Stimulated activated CD8-positive, alpha-beta memory T cell treated with anti-CD3 and anti-CD28 coated beads, Interleukin-12 subunit alpha, Interleukin-12 subunit beta, amount 100 ng/mL, for 4 hours (primary cell): ENCODE results near the gene TUBA4B.
A peak's percentile ranks its signal among the peaks of the same experiment; 100 is the strongest.
"Not testable (repeated sequence)": the region's sequence is repeated elsewhere in the genome, so short reads cannot be mapped to it uniquely, and the experiment has no call there.

ENCODE experiments used
- DNase-seq: peaks from one replicate; pipeline ENCODE4 v3.0.0-alpha.2; 2020; ENCODE audit warnings: low read depth

Gene TUBA4B

GRCh38 chr2:219277703-219278654 lies 24.9 kb downstream of the TUBA4B start:
- peak; percentile 51 for DNase-seq

DNA sequence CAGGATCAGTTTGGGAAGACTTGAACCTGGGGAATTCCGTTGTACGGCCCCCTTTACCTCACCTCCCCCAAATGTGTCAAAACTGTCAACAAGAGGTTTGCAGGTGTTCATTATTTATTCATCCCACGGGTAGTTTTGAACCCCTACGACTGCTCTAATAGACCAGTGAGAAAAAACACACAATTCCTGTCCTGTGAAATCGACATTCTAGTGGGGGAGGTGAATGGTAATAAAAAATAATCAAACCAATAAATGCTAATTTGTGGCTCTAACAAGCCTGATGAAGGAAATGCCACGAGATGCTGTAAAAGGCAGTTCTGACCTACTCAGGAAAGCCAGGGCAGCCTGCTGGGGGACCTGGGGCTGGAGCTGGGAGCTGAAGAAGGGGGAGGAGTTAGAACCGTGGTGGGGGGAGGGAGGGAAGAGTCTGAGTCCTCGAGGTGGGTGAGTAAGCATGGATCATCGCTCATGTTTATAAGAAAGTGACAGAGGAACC lies 25.7 kb downstream of the TUBA4B start:
- DNase-seq, result no peak

GRCh38 chr2:219279151-219279915 lies 26.3 kb downstream of the TUBA4B start, which contains the start of gene DNAJB2:
TSS of gene DNAJB2 (plus strand) at chr2:219279366. CDS start at chr2:219279834, 468 bp downstream.
- DNase-seq, result peak; percentile 99

- no peak for DNase-seq
Observed at GRCh38 chr2:219279916-219280516, 27.0 kb downstream of the TUBA4B start.

GRCh38 chr2:219280651-219281050 lies 27.6 kb downstream of the TUBA4B start:
- DNase-seq, result no peak

GRCh38 chr2:219281588-219281987 lies 28.5 kb downstream of the TUBA4B start:
- no peak for DNase-seq

- DNase-seq, result no peak
Observed at GRCh38 chr2:219282375-219282774, 29.3 kb downstream of the TUBA4B start.

DNA sequence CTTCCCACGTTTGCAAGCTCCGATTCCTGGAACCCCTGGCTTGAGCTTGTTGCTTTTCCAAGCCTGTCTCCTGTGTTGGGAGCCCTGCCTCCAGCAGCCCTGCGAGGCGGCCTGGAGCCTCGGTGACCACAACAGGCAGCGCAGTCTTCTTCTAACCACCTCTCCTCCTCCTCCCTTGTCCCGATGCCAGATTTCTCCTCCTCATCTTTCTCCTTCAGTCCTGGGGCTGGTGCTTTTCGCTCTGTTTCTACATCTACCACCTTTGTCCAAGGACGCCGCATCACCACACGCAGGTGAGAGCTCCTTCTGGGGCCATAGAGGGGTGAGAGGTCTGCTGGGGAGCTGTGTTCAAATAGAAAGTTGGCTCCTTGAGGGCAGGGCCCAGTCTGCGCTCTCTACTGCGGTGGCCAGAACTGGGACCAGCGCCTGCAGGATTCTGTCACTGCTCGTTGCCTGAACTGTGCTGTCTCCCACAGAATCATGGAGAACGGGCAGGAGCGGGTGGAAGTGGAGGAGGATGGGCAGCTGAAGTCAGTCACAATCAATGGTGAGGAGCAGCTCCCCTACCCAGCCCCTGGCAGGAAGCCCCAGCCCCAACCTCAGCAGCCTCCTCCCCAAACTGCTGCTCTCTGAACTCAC lies 30.0 kb downstream of the TUBA4B start:
- DNase-seq, result no peak

- no peak for DNase-seq
Observed at GRCh38 chr2:219284501-219285372, 31.7 kb downstream of the TUBA4B start.

GRCh38 chr2:219285373-219285735 lies 32.3 kb downstream of the TUBA4B start:
- no peak for DNase-seq

DNA sequence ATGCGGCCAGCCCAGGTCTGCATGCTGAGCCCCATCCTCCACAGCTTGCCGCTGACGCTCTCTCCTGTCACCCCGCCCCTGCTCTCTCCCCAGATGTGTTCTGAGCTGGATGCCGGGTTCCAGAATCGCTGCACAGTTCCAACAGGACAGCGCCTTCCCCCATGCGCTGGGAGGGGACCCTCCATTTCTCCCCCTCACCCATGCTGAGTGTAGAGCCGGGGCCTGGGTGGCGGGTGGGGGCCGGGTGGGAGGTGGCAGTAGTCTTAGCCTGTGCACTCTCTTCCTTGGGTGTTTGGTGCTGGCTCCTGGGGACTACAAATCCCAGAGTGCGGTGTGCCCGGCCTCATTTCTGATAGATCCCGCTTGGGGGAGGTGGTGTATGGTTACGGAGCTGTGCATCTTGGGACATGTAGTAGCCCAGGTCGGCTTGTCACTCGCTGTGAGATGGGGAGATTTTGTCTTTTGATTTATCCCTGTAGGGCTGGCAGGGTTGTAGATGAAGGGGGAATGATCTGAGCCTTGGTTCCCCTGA lies 32.9 kb downstream of the TUBA4B start:
- DNase-seq, result no peak

- DNase-seq, result no peak
Observed at GRCh38 chr2:219286436-219287115, 33.5 kb downstream of the TUBA4B start.

DNA sequence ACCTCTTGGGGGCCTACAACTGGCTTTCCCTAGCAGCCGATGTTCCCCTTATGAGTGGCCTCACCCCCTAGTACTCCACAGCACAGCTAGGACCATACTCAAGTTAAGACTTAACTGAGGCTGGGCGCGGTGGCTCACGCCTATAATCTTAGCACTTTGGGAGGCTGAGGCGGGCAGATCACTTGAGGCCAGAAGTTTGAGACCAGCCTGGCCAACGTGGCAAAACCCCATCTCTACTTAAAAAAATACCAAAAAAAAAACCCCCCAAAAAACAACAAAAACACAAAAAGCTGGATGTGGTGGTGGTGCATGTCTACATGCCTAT lies 34.0 kb downstream of the TUBA4B start:
- DNase-seq, result not testable (repeated sequence)

- DNase-seq, result no peak
Observed at GRCh38 chr2:219287580-219288265, 34.7 kb downstream of the TUBA4B start.

- no peak for DNase-seq
Observed at GRCh38 chr2:219289195-219289536, 36.1 kb downstream of the TUBA4B start.

- DNase-seq, result no peak
Observed at GRCh38 chr2:219289537-219290361, 36.7 kb downstream of the TUBA4B start.

- DNase-seq, result no peak
Observed at GRCh38 chr2:219290381-219291171, 37.5 kb downstream of the TUBA4B start.

- no peak for DNase-seq
Observed at GRCh38 chr2:219291394-219291793, 38.4 kb downstream of the TUBA4B start.
